Measurements from ENCODE around the gene CDH13. TPM values are rescaled to one million over a fixed set of nuclear protein-coding genes. Genes with fewer than 3 reads are reported as not detected.

The CDH13 gene
- total RNA-seq, 4 donors from 2014 or later = 3.1 to 13.5 (median 8.9) TPM

DNA sequence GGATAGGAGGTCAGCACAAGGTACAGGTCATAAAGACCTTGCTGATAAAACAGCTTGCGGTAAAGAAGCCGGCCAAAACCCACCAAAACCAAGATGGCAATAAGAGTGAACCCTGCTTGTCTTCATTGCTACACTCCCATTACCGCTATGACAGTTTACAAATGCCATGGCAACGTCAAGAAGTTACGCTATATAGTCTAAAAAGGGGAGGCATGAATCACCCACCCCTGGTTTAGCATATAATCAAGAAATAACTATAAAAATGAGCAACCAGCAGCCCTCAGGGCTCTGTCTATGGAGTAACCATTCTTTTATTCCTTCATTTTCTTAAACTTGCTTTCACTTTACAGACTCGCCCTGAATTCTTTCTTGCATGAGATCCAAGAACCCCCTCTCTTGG is 1180.0 kb downstream of the CDH13 start:
- intact Hi-C loops (cut with DNase I) = loop anchor here (5.0 kb wide), 1 partner anchor 91 kb away; the partner anchor contains the start of gene MLYCD
- Histone ChIP-seq H3K27me3 (no peaks in the 10 kb centered on the region), H3K36me3 (peaks cover 0 to 21% (median 3%) of the 10 kb centered on the region in 4 donors), H3K4me1 (peaks cover 42 to 54% (median 46%) of the 10 kb centered on the region in 4 donors), H3K27ac (replicated peaks in 1 of 4) (peak overlapping the region in 2 of 4 donors; percentile 81 to 87), H3K9me3 (no peaks in the 10 kb centered on the region), H3K4me3 (no peak overlapping the region)
- no peak for DNase-seq (ENCODE audit: extremely low spot score)
- WGBS = 92% methylated on average over 6 of the region's 6 CpGs
- TF ChIP-seq CTCF (IDR thresholded peaks at IDR 0.05) = no peak
- TF ChIP-seq POLR2A (IDR thresholded peaks at IDR 0.05; ENCODE audit: low read depth) = no peak
- no peak for TF ChIP-seq POLR2AphosphoS5 (IDR thresholded peaks at IDR 0.05)
- TF ChIP-seq EP300 (IDR thresholded peaks at IDR 0.05) = no peak

- peaks cover 39 to 51% (median 45%) of the 10 kb centered on the region in 4 donors for H3K4me1 ChIP-seq
- no peak for DNase-seq (ENCODE audit: extremely low spot score)
Measured at GRCh38 chr16:83807327-83807709, 1180.5 kb downstream of the CDH13 start.

DNA sequence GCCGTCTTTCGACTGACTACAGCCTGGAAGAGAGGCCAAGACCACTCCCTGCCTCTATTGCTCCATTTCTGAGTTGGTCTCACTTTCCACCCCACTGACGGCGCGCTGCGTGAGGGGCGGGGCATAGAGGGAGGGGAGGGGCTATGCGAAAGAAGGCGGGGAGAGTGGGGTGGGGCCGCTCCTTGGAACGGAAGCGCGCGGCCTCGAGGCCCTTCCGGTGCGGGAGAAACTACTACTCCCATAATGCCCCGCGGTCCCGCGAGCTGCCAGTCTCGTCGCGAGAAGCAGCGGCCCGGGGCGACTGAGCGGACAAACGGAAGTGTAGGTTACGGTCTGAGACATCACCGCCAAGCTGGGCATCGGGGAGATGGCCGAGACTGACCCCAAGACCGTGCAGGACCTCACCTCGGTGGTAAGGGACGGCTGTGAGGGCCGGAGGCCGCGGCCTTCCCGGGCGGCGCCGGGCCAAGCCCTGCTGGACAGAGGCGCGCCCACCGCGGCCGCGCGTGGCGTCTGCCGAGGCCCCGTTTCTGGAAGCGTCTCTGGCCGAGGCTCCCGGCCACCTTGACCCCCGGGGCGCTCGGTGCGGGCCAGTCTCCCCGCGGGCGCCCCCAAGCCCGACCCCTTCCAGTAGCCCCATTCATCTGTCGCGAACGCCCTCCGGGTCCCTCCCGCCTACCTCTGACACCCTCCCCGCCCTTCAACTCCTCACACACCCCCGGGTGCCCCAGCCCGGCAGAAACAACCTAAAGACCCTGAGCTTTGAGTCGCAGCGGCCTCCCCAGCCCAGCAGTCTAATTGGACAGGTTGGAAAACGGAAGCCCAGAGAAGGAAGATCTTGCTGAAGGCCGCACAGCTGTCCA is 1181.2 kb downstream of the CDH13 start, which contains the start of gene HSBP1:
TSS of gene HSBP1 (plus strand) at position 269 of the 863 bp plus-strand sequence. CDS start at position 368, 99 bp downstream.
- intact Hi-C loops (cut with DNase I) = loop anchor here (5.0 kb wide), 1 partner anchor 89 kb away; the partner anchor contains the start of gene MLYCD
- Histone ChIP-seq H3K9me3 (no peaks in the 10 kb centered on the region), H3K4me3 (peak within 1 kb of the TSS; percentile 90 to 95 (median 90)), H3K27ac (replicated peaks in 1 of 4) (peak within 1 kb of the TSS; percentile 81 to 87 (median 85)), H3K4me1 (peaks cover 37 to 50% (median 39%) of the 10 kb centered on the region in 4 donors), H3K36me3 (peaks cover 0 to 30% (median 11%) of the 10 kb centered on the region in 4 donors), H3K27me3 (no peaks in the 10 kb centered on the region)
- DNase-seq (ENCODE audit: extremely low spot score) = peak; percentile 99
- TF ChIP-seq POLR2A (IDR thresholded peaks at IDR 0.05; ENCODE audit: low read depth) = no peak
- no peak for TF ChIP-seq EP300 (IDR thresholded peaks at IDR 0.05)
- TF ChIP-seq CTCF (IDR thresholded peaks at IDR 0.05) = peak in 2 of 3 experiments; percentile 10 to 19
- peak; percentile 88 to 90 for TF ChIP-seq POLR2AphosphoS5 (IDR thresholded peaks at IDR 0.05)
- 0% methylated on average over 28 of the region's 76 CpGs for WGBS

More at GRCh38 chr16:83807327-83807709, 1180.5 kb downstream of the CDH13 start:
- whole genome bisulfite sequencing = 78% methylated on average over 7 of the region's 8 CpGs
- intact Hi-C loops (cut with DNase I) = loop anchor here (5.0 kb wide), 1 partner anchor 90 kb away; the partner anchor contains the start of gene MLYCD
- Histone ChIP-seq H3K27ac (replicated peaks in 1 of 4) (peak overlapping the region; percentile 81 to 87 (median 85)), H3K4me3 (peak overlapping the region; percentile 90 to 95 (median 90)), H3K36me3 (peaks cover 0 to 24% (median 6%) of the 10 kb centered on the region in 4 donors), H3K9me3 (no peaks in the 10 kb centered on the region), H3K27me3 (no peaks in the 10 kb centered on the region)
- no peak for TF ChIP-seq POLR2A (IDR thresholded peaks at IDR 0.05; ENCODE audit: low read depth)
- no peak for TF ChIP-seq CTCF (IDR thresholded peaks at IDR 0.05)
- TF ChIP-seq POLR2AphosphoS5 (IDR thresholded peaks at IDR 0.05) = no peak
- no peak for TF ChIP-seq EP300 (IDR thresholded peaks at IDR 0.05)

DNA sequence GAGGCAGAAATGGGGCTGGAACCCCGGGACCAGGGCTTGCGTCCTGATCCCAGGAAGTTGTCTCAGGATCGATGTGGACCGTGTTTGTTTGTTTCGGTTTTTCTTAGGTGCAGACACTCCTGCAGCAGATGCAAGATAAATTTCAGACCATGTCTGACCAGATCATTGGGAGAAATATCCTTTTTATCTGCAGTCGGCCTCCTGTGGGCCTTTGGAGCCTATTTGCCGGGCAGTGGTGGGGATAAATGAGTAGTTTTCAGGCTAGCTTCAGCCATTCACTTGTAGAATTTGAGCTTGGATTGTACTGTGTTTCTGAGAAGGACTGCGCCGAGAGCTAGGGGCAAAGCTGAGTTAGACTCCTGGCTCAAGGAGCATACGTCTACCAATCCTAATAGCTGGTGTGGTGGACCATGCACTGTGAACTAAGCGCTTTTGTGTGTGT is 1181.8 kb downstream of the CDH13 start:
- 14% methylated on average over 11 of the region's 11 CpGs for WGBS
- TF ChIP-seq CTCF (IDR thresholded peaks at IDR 0.05) (no peak), EP300 (IDR thresholded peaks at IDR 0.05) (no peak), POLR2AphosphoS5 (IDR thresholded peaks at IDR 0.05) (no peak), POLR2A (IDR thresholded peaks at IDR 0.05; ENCODE audit: low read depth) (no peak)
- no peaks in the 10 kb centered on the region for H3K27me3 ChIP-seq
- peaks cover 40 to 55% (median 43%) of the 10 kb centered on the region in 4 donors for H3K4me1 ChIP-seq
- no peaks in the 10 kb centered on the region for H3K9me3 ChIP-seq
- no peak for DNase-seq (ENCODE audit: extremely low spot score)
- H3K36me3 ChIP-seq = peaks cover 0 to 36% (median 14%) of the 10 kb centered on the region in 4 donors
- intact Hi-C loops (cut with DNase I) = loop anchor here (5.0 kb wide), 1 partner anchor 89 kb away; the partner anchor contains the start of gene MLYCD
- peak overlapping the region; percentile 81 to 87 (median 85) for H3K27ac ChIP-seq (replicated peaks in 1 of 4)
- peak overlapping the region; percentile 90 to 95 (median 90) for H3K4me3 ChIP-seq

Data from esophagus muscularis mucosa (tissue), 4 donors.